Endothelial cell of umbilical vein (primary cell): ENCODE data around the gene PRCD.

Source experiments
- JUN ChIP-seq: IDR thresholded peaks from 2 replicates; pipeline ENCODE4 v1.6.1; 2011; ENCODE audit warnings: borderline replicate concordance, low read depth; ENCODE audit not compliant: insufficient read length, insufficient read depth
- MYC ChIP-seq: IDR thresholded peaks from one replicate; pipeline ENCODE4 v1.6.1; 2011; ENCODE audit warnings: mild to moderate bottlenecking, low read depth, low read length
- TF ChIP-seq, protein P1 (sequence below), 2 donors: IDR thresholded peaks; 1 replicate in 1 of 2; 2 replicates in 1 of 2; pipeline ENCODE4 v1.5.1; 2011; ENCODE audit warnings: low read length in 2 of 2, mild to moderate bottlenecking in 2 of 2, moderate library complexity in 2 of 2, control low read depth in 1 of 2, inconsistent platforms in 1 of 2, low read depth in 1 of 2; ENCODE audit not compliant: insufficient read depth in 1 of 2; ENCODE audit errors: extremely low read depth in 1 of 2
- TF ChIP-seq, protein P2 (sequence below): IDR thresholded peaks from 2 replicates; pipeline ENCODE4 v1.6.1; 2011; ENCODE audit not compliant: insufficient read depth, insufficient read length

DNA sequence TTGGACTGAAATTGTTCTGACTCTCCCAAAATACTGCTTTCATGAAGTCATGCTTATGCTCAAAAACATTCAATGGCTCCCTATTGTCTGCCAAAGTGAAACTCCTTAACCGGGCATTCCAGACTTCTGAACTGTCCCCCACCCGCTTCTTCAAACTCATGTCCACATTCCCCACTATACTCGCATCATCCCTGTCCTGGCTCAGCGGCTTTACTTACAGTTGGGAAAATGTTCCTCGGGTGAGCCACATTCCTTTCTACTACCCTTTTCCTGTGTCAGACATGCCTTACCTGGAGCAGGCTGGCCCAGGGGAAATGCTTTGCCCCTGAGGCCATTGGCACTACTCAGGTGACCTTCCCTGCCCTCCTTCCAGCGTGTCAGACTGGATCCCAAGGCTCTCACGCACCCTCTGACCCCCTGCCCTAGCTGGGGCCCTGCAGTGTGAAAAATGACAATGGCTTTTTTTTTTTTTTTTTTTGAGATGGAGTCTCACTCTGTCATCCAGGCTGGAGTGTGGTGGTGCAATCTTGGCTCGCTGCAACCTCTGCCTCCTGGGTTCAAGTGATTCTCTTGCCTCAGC is 7.7 kb upstream of the PRCD start:
- TF ChIP-seq, protein P1, sequence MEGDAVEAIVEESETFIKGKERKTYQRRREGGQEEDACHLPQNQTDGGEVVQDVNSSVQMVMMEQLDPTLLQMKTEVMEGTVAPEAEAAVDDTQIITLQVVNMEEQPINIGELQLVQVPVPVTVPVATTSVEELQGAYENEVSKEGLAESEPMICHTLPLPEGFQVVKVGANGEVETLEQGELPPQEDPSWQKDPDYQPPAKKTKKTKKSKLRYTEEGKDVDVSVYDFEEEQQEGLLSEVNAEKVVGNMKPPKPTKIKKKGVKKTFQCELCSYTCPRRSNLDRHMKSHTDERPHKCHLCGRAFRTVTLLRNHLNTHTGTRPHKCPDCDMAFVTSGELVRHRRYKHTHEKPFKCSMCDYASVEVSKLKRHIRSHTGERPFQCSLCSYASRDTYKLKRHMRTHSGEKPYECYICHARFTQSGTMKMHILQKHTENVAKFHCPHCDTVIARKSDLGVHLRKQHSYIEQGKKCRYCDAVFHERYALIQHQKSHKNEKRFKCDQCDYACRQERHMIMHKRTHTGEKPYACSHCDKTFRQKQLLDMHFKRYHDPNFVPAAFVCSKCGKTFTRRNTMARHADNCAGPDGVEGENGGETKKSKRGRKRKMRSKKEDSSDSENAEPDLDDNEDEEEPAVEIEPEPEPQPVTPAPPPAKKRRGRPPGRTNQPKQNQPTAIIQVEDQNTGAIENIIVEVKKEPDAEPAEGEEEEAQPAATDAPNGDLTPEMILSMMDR (IDR thresholded peaks at IDR 0.05; ENCODE audit: extremely low read depth in 1 of 2, insufficient read depth in 1 of 2, low read depth in 1 of 2, low read length in 2 of 2) = no peak
- no peak for TF ChIP-seq MYC
- no peak for TF ChIP-seq JUN
- TF ChIP-seq, protein P2, sequence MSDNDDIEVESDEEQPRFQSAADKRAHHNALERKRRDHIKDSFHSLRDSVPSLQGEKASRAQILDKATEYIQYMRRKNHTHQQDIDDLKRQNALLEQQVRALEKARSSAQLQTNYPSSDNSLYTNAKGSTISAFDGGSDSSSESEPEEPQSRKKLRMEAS = no peak
